Measurements from ENCODE around the gene ABCA7. TPM values are rescaled to one million over a fixed set of nuclear protein-coding genes. Genes with fewer than 3 reads are reported as not detected.
"Not testable (repeated sequence)": the region's sequence is repeated elsewhere in the genome, so short reads cannot be mapped to it uniquely, and the experiment has no call there.

The ABCA7 gene
- total RNA-seq, 1 donor from 2014 or later: 16.7 TPM

GRCh38 chr19:1018932-1019615, 20.8 kb upstream of the ABCA7 start:
- no peak for DNase-seq (ENCODE audit: extremely low spot score, unreplicated experiment)
- no peaks in the 10 kb centered on the region for H3K9me3 Mint-ChIP-seq (ENCODE audit: unreplicated experiment)
- no peak for TF ChIP-seq CTCF (IDR thresholded peaks at IDR 0.05)
- H3K4me3 Mint-ChIP-seq (ENCODE audit: unreplicated experiment): peak overlapping the region; percentile 84
- H3K27me3 Mint-ChIP-seq (ENCODE audit: unreplicated experiment): no peaks in the 10 kb centered on the region
- peak overlapping the region; percentile 18 for H3K27ac Mint-ChIP-seq (ENCODE audit: unreplicated experiment)
- H3K4me1 Mint-ChIP-seq (ENCODE audit: unreplicated experiment): peaks cover 44% of the 10 kb centered on the region
- peaks cover 2% of the 10 kb centered on the region for H3K36me3 Mint-ChIP-seq (ENCODE audit: unreplicated experiment)

- no peak for TF ChIP-seq CTCF (IDR thresholded peaks at IDR 0.05)
- H3K27me3 Mint-ChIP-seq (ENCODE audit: unreplicated experiment): no peaks in the 10 kb centered on the region
- DNase-seq (ENCODE audit: extremely low spot score, unreplicated experiment): no peak
- no peaks in the 10 kb centered on the region for H3K9me3 Mint-ChIP-seq (ENCODE audit: unreplicated experiment)
- peaks cover 44% of the 10 kb centered on the region for H3K4me1 Mint-ChIP-seq (ENCODE audit: unreplicated experiment)
- H3K27ac Mint-ChIP-seq (ENCODE audit: unreplicated experiment): peak overlapping the region; percentile 80
- H3K4me3 Mint-ChIP-seq (ENCODE audit: unreplicated experiment): peak overlapping the region; percentile 84
- H3K36me3 Mint-ChIP-seq (ENCODE audit: unreplicated experiment): no peaks in the 10 kb centered on the region
These were observed 20.3 kb upstream of the ABCA7 start for GRCh38 chr19:1019616-1019961.

- H3K4me1 Mint-ChIP-seq (ENCODE audit: unreplicated experiment): peaks cover 44% of the 10 kb centered on the region
- no peaks in the 10 kb centered on the region for H3K36me3 Mint-ChIP-seq (ENCODE audit: unreplicated experiment)
- H3K9me3 Mint-ChIP-seq (ENCODE audit: unreplicated experiment): no peaks in the 10 kb centered on the region
- TF ChIP-seq CTCF (IDR thresholded peaks at IDR 0.05): no peak
- H3K4me3 Mint-ChIP-seq (ENCODE audit: unreplicated experiment): peak overlapping the region; percentile 84
- H3K27me3 Mint-ChIP-seq (ENCODE audit: unreplicated experiment): no peaks in the 10 kb centered on the region
- H3K27ac Mint-ChIP-seq (ENCODE audit: unreplicated experiment): peak overlapping the region; percentile 80
- no peak for DNase-seq (ENCODE audit: extremely low spot score, unreplicated experiment)
These were observed 19.7 kb upstream of the ABCA7 start for GRCh38 chr19:1019980-1020867.

GRCh38 chr19:1020868-1021425, 19.0 kb upstream of the ABCA7 start, which contains the start of gene TMEM259:
Gene TMEM259, minus strand, starts transcription at chr19:1021123. Its CDS starts 127 bp downstream, at chr19:1020996.
- TF ChIP-seq CTCF (IDR thresholded peaks at IDR 0.05): no peak
- no peaks in the 10 kb centered on the region for H3K27me3 Mint-ChIP-seq (ENCODE audit: unreplicated experiment)
- no peaks in the 10 kb centered on the region for H3K36me3 Mint-ChIP-seq (ENCODE audit: unreplicated experiment)
- H3K27ac Mint-ChIP-seq (ENCODE audit: unreplicated experiment): peak within 1 kb of the TSS; percentile 97
- no peaks in the 10 kb centered on the region for H3K9me3 Mint-ChIP-seq (ENCODE audit: unreplicated experiment)
- H3K4me3 Mint-ChIP-seq (ENCODE audit: unreplicated experiment): peak within 1 kb of the TSS; percentile 84
- peaks cover 41% of the 10 kb centered on the region for H3K4me1 Mint-ChIP-seq (ENCODE audit: unreplicated experiment)
- DNase-seq (ENCODE audit: extremely low spot score, unreplicated experiment): peak; percentile 99

GRCh38 chr19:1023883-1024188, 16.1 kb upstream of the ABCA7 start:
- not testable (repeated sequence) for H3K36me3 Mint-ChIP-seq (ENCODE audit: unreplicated experiment); H3K27ac Mint-ChIP-seq (ENCODE audit: unreplicated experiment); DNase-seq (ENCODE audit: extremely low spot score, unreplicated experiment); H3K9me3 Mint-ChIP-seq (ENCODE audit: unreplicated experiment); H3K27me3 Mint-ChIP-seq (ENCODE audit: unreplicated experiment); H3K4me3 Mint-ChIP-seq (ENCODE audit: unreplicated experiment)
- peaks cover 21% of the 10 kb centered on the region for H3K4me1 Mint-ChIP-seq (ENCODE audit: unreplicated experiment)

- H3K9me3 Mint-ChIP-seq (ENCODE audit: unreplicated experiment): not testable (repeated sequence)
These were observed 14.8 kb upstream of the ABCA7 start for GRCh38 chr19:1025080-1025479.

More at GRCh38 chr19:1025080-1025479, 14.8 kb upstream of the ABCA7 start:
- not testable (repeated sequence) for H3K27me3 Mint-ChIP-seq (ENCODE audit: unreplicated experiment); H3K4me3 Mint-ChIP-seq (ENCODE audit: unreplicated experiment); DNase-seq (ENCODE audit: extremely low spot score, unreplicated experiment); H3K36me3 Mint-ChIP-seq (ENCODE audit: unreplicated experiment); H3K27ac Mint-ChIP-seq (ENCODE audit: unreplicated experiment)
- H3K4me1 Mint-ChIP-seq (ENCODE audit: unreplicated experiment): peaks cover 17% of the 10 kb centered on the region
